ENCODE data around the gene DTD1. TPM values are rescaled to one million over a fixed set of nuclear protein-coding genes. Genes with fewer than 3 reads are reported as not detected.

The DTD1 gene
- total RNA-seq, 1 experiment from 2014 or later = 57.2 TPM

DNA sequence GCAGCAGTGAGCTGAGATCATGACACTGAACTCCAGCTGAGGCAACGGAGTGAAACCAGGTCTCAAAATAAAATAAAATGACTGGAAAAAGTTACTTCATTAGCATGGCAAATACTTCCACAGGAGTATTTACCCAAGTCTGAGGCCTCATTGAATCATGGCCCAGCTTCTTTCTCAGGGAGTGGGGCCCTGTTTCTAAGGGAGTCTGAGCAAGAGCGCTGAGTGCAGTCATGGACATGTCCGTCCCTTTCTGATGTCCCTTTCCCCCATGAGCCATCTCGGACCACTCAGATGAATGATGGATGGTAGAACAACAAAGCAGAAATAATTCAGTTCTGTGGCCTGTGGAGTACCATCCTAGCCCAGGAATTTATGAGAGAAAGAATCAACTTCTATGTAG is 7.8 kb upstream of the DTD1 start:
- Histone ChIP-seq H3K4me1 (replicated peaks) (no peaks in the 10 kb centered on the region), H3K27ac (no peak overlapping the region), H3K36me3 (no peaks in the 10 kb centered on the region), H3K27me3 (replicated peaks) (no peaks in the 10 kb centered on the region), H3K4me3 (no peak overlapping the region), H3K9me3 (replicated peaks) (no peaks in the 10 kb centered on the region)
- DNase-seq (ENCODE audit: low read depth in 1 of 2, low spot score in 2 of 2) = no peak

- H3K4me3 ChIP-seq = no peak overlapping the region
- 0 out of 2 replicates have a peak, but pooled peaks cover 2% of the 10 kb centered on the region for H3K9me3 ChIP-seq (replicated peaks)
- H3K36me3 ChIP-seq = peaks cover 4% of the 10 kb centered on the region
- H3K4me1 ChIP-seq (replicated peaks) = peaks cover 4% of the 10 kb centered on the region; the same call in 1 of the 2 replicates
- H3K27me3 ChIP-seq (replicated peaks) = no peaks in the 10 kb centered on the region
- H3K27ac ChIP-seq = no peak overlapping the region
- peak in 1 of 2 experiments; percentile 6 for DNase-seq (ENCODE audit: low read depth in 1 of 2, low spot score in 2 of 2)
Measured at GRCh38 chr20:18585134-18585533, 2.7 kb upstream of the DTD1 start.

- peaks cover 4% of the 10 kb centered on the region for H3K36me3 ChIP-seq
- no peak overlapping the region for H3K27ac ChIP-seq
- H3K4me1 ChIP-seq (replicated peaks) = peaks cover 4% of the 10 kb centered on the region; the same call in 1 of the 2 replicates
- no peak for DNase-seq (ENCODE audit: low read depth in 1 of 2, low spot score in 2 of 2)
- H3K9me3 ChIP-seq (replicated peaks) = 0 out of 2 replicates have a peak, but pooled peaks cover 2% of the 10 kb centered on the region
- H3K27me3 ChIP-seq (replicated peaks) = no peaks in the 10 kb centered on the region
- H3K4me3 ChIP-seq = peak overlapping the region; percentile 96
Measured at GRCh38 chr20:18588574-18588933, 700 bp downstream of the DTD1 start.

DNA sequence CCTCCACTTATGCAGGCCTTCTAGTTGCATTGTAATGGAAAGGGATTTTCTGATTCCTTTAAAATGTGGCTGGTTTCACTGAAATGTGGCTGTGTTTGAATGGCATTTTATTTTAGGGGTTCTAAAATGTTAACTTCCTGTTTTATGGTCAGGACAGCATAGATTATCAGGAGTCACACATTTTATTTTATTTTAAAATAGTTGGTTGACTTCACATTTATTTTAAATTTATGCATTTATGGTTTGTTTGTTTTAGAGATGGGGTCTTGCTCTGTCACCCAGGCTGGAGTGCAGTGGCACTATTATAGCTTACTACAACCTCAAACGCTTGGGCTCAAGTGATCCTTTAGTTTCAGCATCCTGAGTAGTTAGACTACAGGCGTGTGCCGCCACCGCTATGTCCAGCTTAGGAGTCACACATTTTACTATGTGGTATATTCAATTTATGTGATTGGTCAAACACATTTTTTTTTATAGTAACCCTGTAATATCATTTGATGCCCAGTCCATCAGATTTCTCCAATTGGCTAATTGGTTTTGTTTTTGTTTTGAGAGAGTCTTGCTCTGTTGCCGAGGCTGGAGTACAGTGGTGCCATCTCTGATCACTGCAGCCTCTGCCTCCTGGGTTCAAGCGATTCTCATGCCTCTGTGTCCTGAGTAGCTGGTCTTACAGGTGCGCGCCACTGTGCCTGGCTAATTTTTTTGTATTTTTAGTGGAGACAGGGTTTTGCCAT is 2.3 kb downstream of the DTD1 start:
- Histone ChIP-seq H3K9me3 (replicated peaks) (0 out of 2 replicates have a peak, but pooled peaks cover 2% of the 10 kb centered on the region), H3K4me3 (no peak overlapping the region), H3K27ac (no peak overlapping the region), H3K36me3 (peaks cover 4% of the 10 kb centered on the region), H3K4me1 (replicated peaks) (peaks cover 4% of the 10 kb centered on the region; the same call in 1 of the 2 replicates), H3K27me3 (replicated peaks) (no peaks in the 10 kb centered on the region)
- DNase-seq (ENCODE audit: low read depth in 1 of 2, low spot score in 2 of 2) = peak in 1 of 2 experiments; percentile 12

GRCh38 chr20:18596270-18596669 is 8.4 kb downstream of the DTD1 start:
- DNase-seq (ENCODE audit: low read depth in 1 of 2, low spot score in 2 of 2) = no peak
- no peak overlapping the region for H3K4me3 ChIP-seq
- no peaks in the 10 kb centered on the region for H3K27me3 ChIP-seq (replicated peaks)
- peaks cover 3% of the 10 kb centered on the region; the same call in 1 of the 2 replicates for H3K36me3 ChIP-seq
- H3K9me3 ChIP-seq (replicated peaks) = no peaks in the 10 kb centered on the region
- H3K27ac ChIP-seq = no peak overlapping the region
- H3K4me1 ChIP-seq (replicated peaks) = no peaks in the 10 kb centered on the region

DNA sequence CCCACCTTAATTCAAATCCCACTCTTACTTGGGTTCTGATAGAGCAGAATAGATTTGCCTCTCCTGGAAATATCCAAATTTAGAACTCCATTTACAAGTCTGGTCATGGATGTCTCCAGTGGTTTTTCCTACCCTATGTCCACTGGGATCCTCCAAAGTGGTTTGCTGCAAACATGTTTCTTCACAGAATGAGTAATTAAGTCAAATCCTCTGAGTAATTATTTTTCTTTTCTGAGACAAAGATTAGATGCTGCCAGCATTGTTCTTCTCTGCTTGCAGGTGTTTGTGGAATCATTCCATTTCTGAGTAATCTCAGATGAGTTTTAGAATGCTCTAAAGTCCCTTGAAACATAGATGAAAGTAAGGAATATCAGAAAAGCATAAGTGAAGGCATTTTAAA is 21.9 kb downstream of the DTD1 start:
- Histone ChIP-seq H3K27ac (no peak overlapping the region), H3K27me3 (replicated peaks) (no peaks in the 10 kb centered on the region), H3K4me3 (no peak overlapping the region), H3K4me1 (replicated peaks) (no peaks in the 10 kb centered on the region), H3K9me3 (replicated peaks) (no peaks in the 10 kb centered on the region), H3K36me3 (no peaks in the 10 kb centered on the region)
- no peak for DNase-seq (ENCODE audit: low read depth in 1 of 2, low spot score in 2 of 2)

GRCh38 chr20:18611492-18611891 is 23.6 kb downstream of the DTD1 start:
- no peak overlapping the region for H3K27ac ChIP-seq
- H3K9me3 ChIP-seq (replicated peaks) = no peaks in the 10 kb centered on the region
- no peaks in the 10 kb centered on the region for H3K27me3 ChIP-seq (replicated peaks)
- no peak overlapping the region for H3K4me3 ChIP-seq
- DNase-seq (ENCODE audit: low read depth in 1 of 2, low spot score in 2 of 2) = no peak
- H3K4me1 ChIP-seq (replicated peaks) = no peaks in the 10 kb centered on the region
- H3K36me3 ChIP-seq = no peaks in the 10 kb centered on the region

DNA sequence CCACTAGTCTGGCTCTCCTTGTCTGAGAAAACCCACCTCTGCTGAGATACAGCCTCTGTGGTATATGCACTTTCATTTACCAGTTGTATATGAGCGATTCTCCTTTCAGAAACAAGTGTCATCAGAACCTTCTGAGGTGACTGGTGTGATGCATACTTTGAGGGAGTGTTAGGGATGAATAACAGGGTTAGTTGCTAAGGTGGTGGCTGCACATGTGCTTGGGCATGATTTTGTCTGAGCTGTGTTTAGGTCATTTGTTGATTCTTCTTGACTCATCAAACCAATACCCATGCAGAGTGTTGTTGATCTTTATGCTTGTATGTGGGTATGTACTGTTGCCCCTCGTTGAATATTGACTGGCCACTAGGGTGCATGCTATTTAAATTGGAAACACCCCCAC is 25.7 kb downstream of the DTD1 start:
- Histone ChIP-seq H3K27me3 (replicated peaks) (no peaks in the 10 kb centered on the region), H3K27ac (no peak overlapping the region), H3K36me3 (no peaks in the 10 kb centered on the region), H3K4me1 (replicated peaks) (no peaks in the 10 kb centered on the region), H3K9me3 (replicated peaks) (no peaks in the 10 kb centered on the region), H3K4me3 (no peak overlapping the region)
- no peak for DNase-seq (ENCODE audit: low read depth in 1 of 2, low spot score in 2 of 2)

GRCh38 chr20:18614244-18614643 is 26.4 kb downstream of the DTD1 start:
- no peaks in the 10 kb centered on the region for H3K9me3 ChIP-seq (replicated peaks)
- no peaks in the 10 kb centered on the region for H3K27me3 ChIP-seq (replicated peaks)
- no peak overlapping the region for H3K4me3 ChIP-seq
- DNase-seq (ENCODE audit: low read depth in 1 of 2, low spot score in 2 of 2) = no peak
- no peak overlapping the region for H3K27ac ChIP-seq
- H3K4me1 ChIP-seq (replicated peaks) = no peaks in the 10 kb centered on the region
- no peaks in the 10 kb centered on the region for H3K36me3 ChIP-seq

DNA sequence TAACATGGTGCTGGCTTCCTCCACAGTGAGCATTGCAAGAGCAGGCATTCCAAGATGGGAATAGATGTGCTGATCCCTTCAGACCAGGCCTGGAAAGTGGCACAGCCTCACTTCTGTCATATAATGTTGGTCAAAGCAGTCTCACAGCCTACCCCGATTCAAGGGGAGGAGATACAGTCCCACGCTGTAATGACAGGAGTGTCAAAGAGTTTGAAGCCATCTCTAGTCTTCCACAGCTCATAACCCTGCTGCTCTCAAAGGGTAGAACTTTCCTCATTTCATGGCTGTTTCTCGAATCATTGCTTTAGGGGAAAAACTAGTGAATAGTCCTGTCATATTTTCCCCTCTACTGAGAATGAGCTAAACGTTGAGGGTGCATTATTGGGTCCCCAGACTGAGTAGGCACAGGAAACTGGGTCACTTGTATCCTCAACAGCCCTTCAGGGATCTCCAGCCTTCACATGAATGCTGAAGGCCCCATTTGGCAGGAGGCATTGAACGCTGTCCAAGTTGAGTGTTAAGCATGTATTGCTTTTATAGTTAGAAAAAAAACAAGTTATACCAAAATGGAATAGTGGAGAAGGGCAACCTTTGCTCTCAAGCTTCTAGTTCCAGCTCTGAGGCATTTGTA is 27.3 kb downstream of the DTD1 start:
- Histone ChIP-seq H3K36me3 (no peaks in the 10 kb centered on the region), H3K27ac (no peak overlapping the region), H3K9me3 (replicated peaks) (no peaks in the 10 kb centered on the region), H3K4me1 (replicated peaks) (no peaks in the 10 kb centered on the region), H3K4me3 (no peak overlapping the region), H3K27me3 (replicated peaks) (no peaks in the 10 kb centered on the region)
- DNase-seq (ENCODE audit: low read depth in 1 of 2, low spot score in 2 of 2) = no peak

GRCh38 chr20:18621004-18621403 is 33.1 kb downstream of the DTD1 start:
- H3K36me3 ChIP-seq = no peaks in the 10 kb centered on the region
- no peaks in the 10 kb centered on the region for H3K27me3 ChIP-seq (replicated peaks)
- no peak overlapping the region for H3K4me3 ChIP-seq
- no peak for DNase-seq (ENCODE audit: low read depth in 1 of 2, low spot score in 2 of 2)
- no peaks in the 10 kb centered on the region for H3K9me3 ChIP-seq (replicated peaks)
- no peaks in the 10 kb centered on the region for H3K4me1 ChIP-seq (replicated peaks)
- H3K27ac ChIP-seq = no peak overlapping the region

DNA sequence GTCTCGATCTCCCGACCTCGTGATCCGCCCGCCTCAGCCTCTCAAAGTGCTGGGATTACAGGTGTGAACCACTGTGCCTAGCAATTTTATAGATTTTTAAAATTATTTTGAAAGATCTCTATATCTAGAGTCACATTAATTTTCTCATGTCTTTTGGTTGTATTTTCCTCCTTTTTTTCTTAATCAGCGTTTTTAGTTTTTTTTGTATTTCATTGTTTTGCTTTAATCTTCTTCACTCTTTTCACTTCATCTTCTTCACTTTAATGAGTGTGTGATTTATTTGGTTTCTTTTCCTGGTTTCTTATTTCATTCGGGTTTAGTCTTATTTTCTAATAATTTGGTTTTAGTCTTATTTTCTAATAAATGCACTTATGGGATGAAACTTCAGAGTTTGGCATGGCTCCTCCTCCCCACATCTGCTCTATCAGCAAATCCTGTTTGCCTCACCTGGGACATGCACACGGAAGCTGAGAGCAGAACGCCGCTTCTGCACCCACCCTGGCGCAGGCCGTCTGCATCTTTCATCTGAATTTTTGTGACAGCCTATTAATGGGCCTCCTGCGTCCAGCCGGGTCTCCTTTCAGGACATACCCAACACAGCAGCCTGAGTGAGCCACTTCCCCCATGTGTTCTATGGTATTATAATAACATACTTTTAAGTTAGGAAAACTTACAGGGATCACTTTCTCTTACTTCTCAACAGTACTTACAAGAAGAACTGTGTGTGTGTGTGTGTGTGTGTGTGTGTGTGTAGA is 35.5 kb downstream of the DTD1 start:
- no peak overlapping the region for H3K4me3 ChIP-seq
- H3K9me3 ChIP-seq (replicated peaks) = no peaks in the 10 kb centered on the region
- DNase-seq (ENCODE audit: low read depth in 1 of 2, low spot score in 2 of 2) = no peak
- H3K4me1 ChIP-seq (replicated peaks) = no peaks in the 10 kb centered on the region; the same call in 1 of the 2 replicates
- no peaks in the 10 kb centered on the region for H3K36me3 ChIP-seq
- no peak overlapping the region for H3K27ac ChIP-seq
- H3K27me3 ChIP-seq (replicated peaks) = no peaks in the 10 kb centered on the region

- no peak for DNase-seq (ENCODE audit: low read depth in 1 of 2, low spot score in 2 of 2)
- Histone ChIP-seq H3K4me1 (replicated peaks) (no peaks in the 10 kb centered on the region; the same call in 1 of the 2 replicates), H3K27me3 (replicated peaks) (no peaks in the 10 kb centered on the region), H3K36me3 (no peaks in the 10 kb centered on the region), H3K9me3 (replicated peaks) (no peaks in the 10 kb centered on the region), H3K27ac (no peak overlapping the region), H3K4me3 (no peak overlapping the region)
Measured at GRCh38 chr20:18624948-18625347, 37.1 kb downstream of the DTD1 start.
